Glutamatergic neuron (in vitro differentiated cells): Measurements from ENCODE around the gene ZBTB47. TPM values are rescaled to one million over a fixed set of nuclear protein-coding genes. Genes with fewer than 3 reads are reported as not detected.
A peak's percentile ranks its signal among the peaks of the same experiment; 100 is the strongest.

Experiments
- DNase-seq: peaks from one replicate; pipeline ENCODE4 v3.0.0; 2022
- H3K27ac Mint-ChIP-seq: one replicate; pipeline ENCODE4 v1.8.0; 2020; ENCODE audit warnings: mild to moderate bottlenecking, mixed read lengths, inconsistent platforms; ENCODE audit not compliant: unreplicated experiment
- H3K27me3 Mint-ChIP-seq: one replicate; pipeline ENCODE4 v1.8.0; 2020; ENCODE audit warnings: mild to moderate bottlenecking, moderate library complexity, mixed read lengths, inconsistent platforms; ENCODE audit not compliant: unreplicated experiment
- H3K36me3 Mint-ChIP-seq: one replicate; pipeline ENCODE4 v1.8.0; 2020; ENCODE audit warnings: mild to moderate bottlenecking, mixed read lengths, inconsistent platforms; ENCODE audit not compliant: unreplicated experiment
- H3K4me1 Mint-ChIP-seq: one replicate; pipeline ENCODE4 v1.8.0; 2020; ENCODE audit warnings: mild to moderate bottlenecking, low read depth, mixed read lengths, inconsistent platforms; ENCODE audit not compliant: unreplicated experiment
- H3K4me3 Mint-ChIP-seq: one replicate; pipeline ENCODE4 v1.8.0; 2020; ENCODE audit warnings: mild to moderate bottlenecking, mixed read lengths, inconsistent platforms; ENCODE audit not compliant: unreplicated experiment
- H3K9me3 Mint-ChIP-seq: one replicate; pipeline ENCODE4 v1.8.0; 2020; ENCODE audit warnings: mild to moderate bottlenecking, moderate library complexity, mixed read lengths, inconsistent platforms; ENCODE audit not compliant: unreplicated experiment
- total RNA-seq: library from RNA; stranded (reverse); fragmentation: NEBNext Ultra II Directional; extraction: Animal tissue kit (Norgen Biotek cat#: 25700); gene quantifications from one replicate; pipeline ENCODE4 v1.2.1, GENCODE V29; 2021; ENCODE audit not compliant: unreplicated experiment
- TF ChIP-seq, protein P1 (sequence below): fragments of 200-600 bp; sonication (generic); IDR thresholded peaks from one replicate; pipeline ENCODE4 v1.5.0; 2021; ENCODE audit not compliant: partially characterized antibody, unreplicated experiment

ZBTB47 gene
- total RNA-seq, 1 donor from 2014 or later = 9.7 TPM

DNA sequence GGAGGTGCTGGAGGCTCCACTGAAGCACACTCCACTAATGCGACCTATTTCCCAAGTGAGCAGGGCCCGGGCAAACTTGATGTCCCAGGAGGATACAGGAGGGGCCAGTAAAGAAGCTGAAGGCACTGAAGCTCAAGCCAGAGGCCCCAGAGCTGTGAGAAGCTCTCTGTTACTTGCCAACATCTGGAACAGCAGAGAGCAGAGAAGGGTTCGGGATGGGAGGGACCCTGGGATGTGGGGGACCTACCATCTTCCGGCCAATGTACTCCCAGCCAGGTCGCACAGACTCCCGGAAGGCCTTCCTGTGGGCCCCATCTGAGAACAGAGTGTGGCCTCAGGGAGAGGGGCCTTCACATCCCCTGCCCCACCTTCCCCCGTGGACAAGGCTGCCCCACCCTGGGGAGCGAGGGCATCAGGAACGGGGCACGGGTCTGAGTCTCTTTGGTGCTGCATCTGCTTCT lies 46.0 kb downstream of the ZBTB47 start:
- DNase-seq = no peak

DNA sequence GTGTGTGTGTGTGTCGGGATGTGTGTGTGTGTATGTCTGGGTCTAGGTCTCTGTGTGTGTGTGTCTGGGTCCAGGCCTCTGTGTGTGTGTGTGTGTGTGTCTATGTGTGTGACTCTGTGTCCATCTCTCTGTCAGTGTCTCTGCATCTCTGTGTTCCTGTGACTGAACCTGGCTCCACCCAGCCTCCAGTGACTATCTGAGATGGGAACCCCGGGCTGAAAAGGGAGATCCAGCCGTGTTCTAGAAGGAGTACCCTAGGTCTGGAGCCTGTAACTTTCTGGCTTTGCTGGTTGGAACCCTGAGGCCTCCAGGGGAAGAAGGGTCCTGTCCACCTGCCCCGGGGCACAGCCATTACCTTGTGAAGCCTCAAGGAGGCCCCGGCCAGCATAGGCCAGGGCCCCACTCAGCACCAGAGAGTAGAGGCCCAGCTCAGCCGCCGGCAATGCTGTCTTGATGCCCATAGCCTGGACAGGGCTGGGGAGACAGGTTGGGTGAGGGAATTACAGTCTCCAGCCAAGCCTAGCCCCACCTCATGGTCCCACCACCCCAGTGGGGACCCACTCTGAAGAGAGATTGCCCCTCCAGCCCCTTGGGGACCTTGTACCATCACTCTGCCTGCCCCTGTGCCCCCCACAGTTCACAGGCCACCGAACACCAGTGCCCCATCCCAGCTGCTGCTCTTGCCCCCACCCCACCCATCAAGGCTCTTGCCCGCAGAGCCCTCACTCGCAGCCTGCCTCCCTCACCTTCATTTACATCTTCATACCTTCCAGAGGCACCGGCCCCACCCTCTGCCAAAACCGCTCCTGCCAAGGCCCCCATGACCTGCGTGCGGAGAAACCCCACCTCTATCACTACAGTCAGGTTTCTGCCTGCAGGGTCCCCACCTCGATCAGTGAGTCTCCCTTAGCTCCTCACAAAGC lies 47.1 kb downstream of the ZBTB47 start:
- DNase-seq = no peak
- TF ChIP-seq, protein P1, sequence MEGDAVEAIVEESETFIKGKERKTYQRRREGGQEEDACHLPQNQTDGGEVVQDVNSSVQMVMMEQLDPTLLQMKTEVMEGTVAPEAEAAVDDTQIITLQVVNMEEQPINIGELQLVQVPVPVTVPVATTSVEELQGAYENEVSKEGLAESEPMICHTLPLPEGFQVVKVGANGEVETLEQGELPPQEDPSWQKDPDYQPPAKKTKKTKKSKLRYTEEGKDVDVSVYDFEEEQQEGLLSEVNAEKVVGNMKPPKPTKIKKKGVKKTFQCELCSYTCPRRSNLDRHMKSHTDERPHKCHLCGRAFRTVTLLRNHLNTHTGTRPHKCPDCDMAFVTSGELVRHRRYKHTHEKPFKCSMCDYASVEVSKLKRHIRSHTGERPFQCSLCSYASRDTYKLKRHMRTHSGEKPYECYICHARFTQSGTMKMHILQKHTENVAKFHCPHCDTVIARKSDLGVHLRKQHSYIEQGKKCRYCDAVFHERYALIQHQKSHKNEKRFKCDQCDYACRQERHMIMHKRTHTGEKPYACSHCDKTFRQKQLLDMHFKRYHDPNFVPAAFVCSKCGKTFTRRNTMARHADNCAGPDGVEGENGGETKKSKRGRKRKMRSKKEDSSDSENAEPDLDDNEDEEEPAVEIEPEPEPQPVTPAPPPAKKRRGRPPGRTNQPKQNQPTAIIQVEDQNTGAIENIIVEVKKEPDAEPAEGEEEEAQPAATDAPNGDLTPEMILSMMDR = no peak
- H3K27ac Mint-ChIP-seq = peak overlapping the region; percentile 79
- H3K27me3 Mint-ChIP-seq = peaks cover 18% of the 10 kb centered on the region
- no peaks in the 10 kb centered on the region for H3K36me3 Mint-ChIP-seq
- H3K4me1 Mint-ChIP-seq = peaks cover 20% of the 10 kb centered on the region
- peaks cover 16% of the 10 kb centered on the region for H3K9me3 Mint-ChIP-seq
- H3K4me3 Mint-ChIP-seq = peak overlapping the region; percentile 7

More for the DNA sequence above, 46.0 kb downstream of the ZBTB47 start:
- Mint-ChIP-seq H3K9me3 (peaks cover 14% of the 10 kb centered on the region), H3K36me3 (no peaks in the 10 kb centered on the region), H3K4me3 (no peak overlapping the region), H3K4me1 (peaks cover 20% of the 10 kb centered on the region), H3K27me3 (peaks cover 18% of the 10 kb centered on the region), H3K27ac (peak overlapping the region; percentile 11)
- TF ChIP-seq, protein P1 = no peak

DNA sequence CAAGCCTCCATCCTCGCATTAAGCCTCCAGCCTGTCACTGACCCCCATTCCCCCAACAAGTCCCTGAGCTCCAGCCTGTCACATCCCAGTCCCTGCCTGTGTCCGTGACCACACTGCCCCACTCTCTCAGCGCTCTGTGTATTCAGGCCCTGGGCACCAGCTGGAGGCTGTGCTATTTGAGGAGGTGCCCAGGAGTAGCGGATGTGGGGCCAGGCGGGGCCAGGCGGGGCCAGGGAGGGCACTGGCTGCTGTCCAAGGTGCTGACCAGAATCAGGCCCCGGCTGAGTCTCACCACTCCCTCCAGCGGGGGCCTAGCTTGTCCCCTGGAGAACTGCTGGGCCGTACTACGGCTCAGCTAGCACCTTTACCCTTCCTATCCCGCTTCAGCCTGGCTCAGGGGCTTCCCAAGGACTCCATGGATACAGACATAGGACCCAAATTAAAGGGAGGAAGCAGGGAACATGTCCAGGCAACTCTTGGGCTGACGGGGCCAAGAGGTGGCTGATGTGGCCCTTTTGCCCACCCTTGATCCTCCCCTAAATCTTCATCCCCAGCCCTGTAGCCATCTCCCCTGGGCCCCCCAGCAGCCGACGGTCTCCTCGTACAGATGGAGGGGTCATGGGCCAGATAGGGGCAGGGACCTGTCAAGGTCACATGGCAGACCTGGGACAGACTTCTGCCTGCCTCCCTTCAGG lies 48.0 kb downstream of the ZBTB47 start:
- H3K4me1 Mint-ChIP-seq = peaks cover 20% of the 10 kb centered on the region
- H3K36me3 Mint-ChIP-seq = no peaks in the 10 kb centered on the region
- peaks cover 16% of the 10 kb centered on the region for H3K9me3 Mint-ChIP-seq

DNA sequence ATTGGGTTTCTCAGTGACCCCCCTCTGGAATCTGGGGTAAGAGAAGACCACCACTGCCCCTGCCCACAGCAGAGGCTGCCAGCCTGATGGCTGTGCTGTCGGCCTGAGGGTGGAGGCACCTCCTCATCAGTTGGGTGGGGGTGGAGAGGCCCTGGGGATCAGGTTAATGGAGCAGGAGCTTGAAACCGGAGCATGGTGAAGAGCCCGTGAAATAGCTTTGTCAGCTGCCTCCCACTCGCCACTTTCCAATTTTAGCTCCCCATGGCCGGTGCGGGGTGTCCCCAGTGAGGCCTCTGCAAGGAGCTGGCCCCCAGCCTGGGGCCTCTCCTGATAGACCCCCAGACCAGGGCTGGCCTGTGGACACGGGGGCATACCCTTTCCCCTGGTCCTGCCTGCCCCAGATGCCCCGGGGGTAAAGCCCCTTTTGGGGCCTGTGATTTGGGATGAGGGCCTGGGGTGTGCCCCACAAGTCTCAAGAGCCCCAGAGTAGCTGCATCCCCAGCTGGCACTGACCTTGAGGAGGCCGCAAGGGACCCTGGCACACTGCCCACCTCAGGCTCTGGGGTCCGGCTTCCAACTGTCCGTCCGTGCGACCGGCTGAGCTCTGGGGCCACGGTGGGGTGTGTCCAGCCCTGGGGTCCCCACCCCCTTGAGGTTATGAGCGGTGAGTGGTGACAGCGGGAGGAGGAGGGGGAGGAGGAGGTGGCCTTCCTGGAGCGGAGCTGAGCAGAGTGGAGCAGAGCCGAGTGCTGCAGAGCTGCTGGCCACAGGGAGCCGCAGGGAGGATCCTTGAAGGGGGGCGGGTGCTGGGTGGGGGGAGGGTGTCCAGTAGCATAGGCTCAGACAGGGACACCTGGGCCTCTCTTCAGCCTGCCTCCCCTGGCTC lies 48.8 kb downstream of the ZBTB47 start, which contains the start of gene HHATL:
Gene HHATL, minus strand, starts transcription at position 733 of the 886 bp plus-strand sequence. CDS start 1,972 bp downstream, outside the sequence.
- H3K36me3 Mint-ChIP-seq = no peaks in the 10 kb centered on the region
- no peak for DNase-seq
- TF ChIP-seq, protein P1 = no peak
- peak within 1 kb of the TSS; percentile 53 for H3K27ac Mint-ChIP-seq
- peak within 1 kb of the TSS; percentile 25 for H3K4me3 Mint-ChIP-seq
- peaks cover 17% of the 10 kb centered on the region for H3K27me3 Mint-ChIP-seq
- H3K9me3 Mint-ChIP-seq = peaks cover 17% of the 10 kb centered on the region
- peaks cover 20% of the 10 kb centered on the region for H3K4me1 Mint-ChIP-seq

More for the DNA sequence above, 48.0 kb downstream of the ZBTB47 start:
- TF ChIP-seq, protein P1 = no peak
- no peak for DNase-seq
- peaks cover 18% of the 10 kb centered on the region for H3K27me3 Mint-ChIP-seq
- H3K4me3 Mint-ChIP-seq = no peak overlapping the region
- H3K27ac Mint-ChIP-seq = peak overlapping the region; percentile 79
